Measurements from ENCODE around the gene HJURP.

HJURP gene

DNA sequence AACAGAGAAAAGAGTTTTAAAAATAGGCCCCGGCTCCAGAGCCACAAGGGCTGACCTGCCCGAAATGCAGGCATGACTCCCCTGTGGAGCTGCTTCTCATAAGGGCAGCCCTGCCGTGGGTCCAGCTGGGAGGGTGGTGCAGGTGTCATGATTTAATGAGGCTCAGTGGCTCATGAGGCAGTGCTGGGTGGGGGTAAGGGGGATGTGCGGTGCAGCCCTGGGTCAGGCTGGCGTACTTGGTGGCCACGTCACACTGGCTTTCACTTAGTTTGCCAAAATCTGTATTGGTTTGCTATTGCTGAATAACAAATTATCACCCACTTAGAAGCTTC, 33.6 kb downstream of the HJURP start:
- H3K4me3 ChIP-seq (ENCODE audit: extremely low read depth, insufficient read depth, low read length, poor library complexity, severe bottlenecking): no peak overlapping the region
- no peaks in the 10 kb centered on the region for H3K4me1 ChIP-seq (ENCODE audit: control insufficient read depth, insufficient read depth, low read length, poor library complexity, severe bottlenecking)
- no peaks in the 10 kb centered on the region for H3K36me3 ChIP-seq (ENCODE audit: control insufficient read depth, insufficient read depth, low read length)
- no peaks in the 10 kb centered on the region for H3K9me3 ChIP-seq (ENCODE audit: control insufficient read depth, low read length)
- 82 to 85% methylated on average over 3 of the region's 6 CpGs for WGBS, 2 experiments (ENCODE audit: insufficient coverage in 2 of 2)
- H3K27ac ChIP-seq (ENCODE audit: low read depth, low read length, severe bottlenecking): no peak overlapping the region

DNA sequence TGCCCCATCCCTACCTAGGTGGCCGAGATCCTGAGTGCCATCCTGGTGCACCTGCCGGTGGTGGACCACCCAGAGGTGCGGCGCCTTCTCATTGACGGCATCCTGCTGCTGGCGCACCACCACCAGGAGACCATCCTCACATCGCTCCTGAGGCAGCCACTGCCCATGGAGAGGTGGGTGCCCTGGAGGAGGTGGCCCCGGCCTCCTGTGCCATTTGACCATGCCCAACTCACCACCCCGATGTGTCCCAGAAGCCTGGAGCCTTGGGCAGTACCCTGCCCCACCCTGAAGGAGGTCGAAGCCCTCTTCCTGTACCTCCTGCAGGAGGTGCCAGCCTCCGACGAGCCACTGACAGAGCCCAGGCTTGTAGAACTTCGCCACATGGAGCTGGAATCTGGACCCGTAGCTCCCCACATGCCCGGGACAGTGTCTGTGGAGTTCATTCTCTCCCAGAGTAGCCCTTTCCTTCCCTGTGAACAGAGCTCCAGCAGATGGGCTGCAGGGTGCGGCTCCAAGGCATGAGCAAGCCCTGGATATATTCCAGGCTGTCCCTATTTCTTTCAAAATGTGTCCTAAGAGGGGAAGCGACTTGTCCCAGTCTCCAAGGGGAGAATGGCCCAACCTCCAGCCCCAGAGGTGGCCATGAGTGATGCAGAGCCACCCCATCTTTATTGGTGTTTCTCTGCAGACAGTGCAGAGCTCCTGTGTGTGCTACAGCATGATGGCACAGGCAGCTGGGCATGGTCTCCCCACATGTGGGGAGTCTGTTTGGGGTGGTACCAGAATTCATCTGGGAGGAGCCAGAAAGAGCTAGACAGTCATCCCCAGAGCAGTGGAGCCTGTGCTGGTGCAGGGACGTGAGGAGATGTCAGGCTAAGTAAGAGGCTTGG, 34.2 kb downstream of the HJURP start:
- 87 to 92% methylated on average over 15 to 16 of the region's 18 CpGs for WGBS, 2 experiments (ENCODE audit: insufficient coverage in 2 of 2)

DNA sequence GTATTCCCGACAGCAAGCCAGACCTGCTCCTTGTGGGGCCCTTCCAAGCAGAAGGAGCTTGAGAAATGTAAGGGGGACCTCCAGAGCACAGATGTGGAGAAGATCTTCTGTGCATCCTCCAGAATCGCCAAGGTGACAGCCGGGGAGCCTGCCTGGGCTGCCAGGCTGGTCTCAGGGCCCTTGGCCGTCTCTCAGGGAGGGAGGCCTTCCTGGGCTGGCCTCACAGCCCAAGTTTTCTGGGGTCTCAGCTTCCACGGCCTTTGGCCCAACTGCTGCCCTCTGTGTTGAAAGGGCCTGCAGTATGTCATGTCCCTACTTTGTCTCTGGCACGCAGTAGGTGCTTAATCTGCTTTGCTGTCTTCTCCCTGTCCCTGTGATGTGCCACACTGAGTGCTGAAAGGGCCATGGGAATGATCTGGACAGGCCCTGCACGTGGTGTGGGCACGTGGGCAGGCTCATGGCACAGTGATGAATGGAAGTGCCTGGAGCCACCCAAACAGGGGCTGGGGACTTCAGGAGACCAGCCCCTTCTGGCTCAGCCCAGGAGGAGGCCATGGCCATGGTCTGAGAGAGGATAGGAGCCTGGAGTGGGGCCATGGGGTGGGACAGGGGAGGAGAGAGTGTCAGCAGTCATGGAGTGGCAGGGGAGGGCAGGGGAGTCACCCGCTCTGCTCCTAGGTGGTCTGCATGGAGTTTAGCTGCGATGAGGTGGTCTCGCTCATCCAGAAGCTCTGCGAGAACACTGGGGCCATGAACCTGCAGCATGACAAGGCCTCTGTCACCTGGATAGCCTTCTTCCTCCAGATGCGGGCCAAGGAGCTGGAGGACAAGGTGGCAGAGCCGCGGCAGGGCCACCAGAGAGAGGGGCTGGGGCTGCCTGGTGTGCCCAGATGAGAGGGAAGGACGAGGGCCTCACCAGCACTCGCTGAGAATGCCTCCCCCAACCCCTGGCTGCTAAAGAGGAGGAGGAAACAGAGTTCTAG, 35.4 kb downstream of the HJURP start:
- Histone ChIP-seq H3K9me3 (ENCODE audit: control insufficient read depth, low read length) (no peaks in the 10 kb centered on the region), H3K36me3 (ENCODE audit: control insufficient read depth, insufficient read depth, low read length) (no peaks in the 10 kb centered on the region), H3K4me1 (ENCODE audit: control insufficient read depth, insufficient read depth, low read length, poor library complexity, severe bottlenecking) (no peaks in the 10 kb centered on the region), H3K27ac (ENCODE audit: low read depth, low read length, severe bottlenecking) (no peak overlapping the region), H3K4me3 (ENCODE audit: extremely low read depth, insufficient read depth, low read length, poor library complexity, severe bottlenecking) (no peak overlapping the region)
- WGBS, 2 experiments (ENCODE audit: insufficient coverage in 2 of 2): 77 to 81% methylated on average over 14 to 15 of the region's 17 CpGs

More for the DNA sequence above, 34.2 kb downstream of the HJURP start:
- Histone ChIP-seq H3K9me3 (ENCODE audit: control insufficient read depth, low read length) (no peaks in the 10 kb centered on the region), H3K36me3 (ENCODE audit: control insufficient read depth, insufficient read depth, low read length) (no peaks in the 10 kb centered on the region), H3K4me1 (ENCODE audit: control insufficient read depth, insufficient read depth, low read length, poor library complexity, severe bottlenecking) (no peaks in the 10 kb centered on the region), H3K27ac (ENCODE audit: low read depth, low read length, severe bottlenecking) (no peak overlapping the region), H3K4me3 (ENCODE audit: extremely low read depth, insufficient read depth, low read length, poor library complexity, severe bottlenecking) (no peak overlapping the region)

DNA sequence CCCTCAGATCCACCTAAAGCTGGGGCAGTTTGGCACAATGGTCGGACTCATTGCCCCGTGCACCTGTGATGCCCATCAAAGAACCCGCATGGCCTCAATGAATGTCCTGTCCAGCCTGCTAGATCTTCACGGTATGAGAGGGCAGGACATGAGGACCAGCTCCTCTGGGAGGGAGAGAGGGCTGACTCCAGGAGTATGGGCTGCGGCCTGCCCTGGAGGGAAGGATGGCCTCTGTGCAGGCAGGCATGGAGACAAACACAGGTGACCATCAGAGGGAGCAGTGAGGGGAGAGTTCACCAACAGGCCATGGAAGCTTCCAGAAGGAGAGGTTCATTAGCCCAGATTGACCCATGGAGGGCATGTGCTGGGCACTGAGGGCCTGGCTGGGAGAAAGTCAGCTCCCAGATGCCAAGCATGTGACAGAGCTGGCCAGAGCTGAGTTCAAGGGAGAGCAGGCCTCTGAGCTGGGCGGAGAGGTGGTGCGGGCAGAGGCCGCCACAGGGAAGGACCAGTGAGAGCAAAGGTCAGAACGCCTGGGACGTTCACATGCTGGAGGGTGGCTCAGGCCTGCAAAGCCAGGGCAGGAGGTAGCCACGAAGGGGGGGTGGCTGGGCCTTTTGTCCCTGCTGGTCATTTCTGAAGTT, 36.2 kb downstream of the HJURP start:
- Histone ChIP-seq H3K9me3 (ENCODE audit: control insufficient read depth, low read length) (no peaks in the 10 kb centered on the region), H3K4me3 (ENCODE audit: extremely low read depth, insufficient read depth, low read length, poor library complexity, severe bottlenecking) (no peak overlapping the region), H3K27ac (ENCODE audit: low read depth, low read length, severe bottlenecking) (no peak overlapping the region), H3K36me3 (ENCODE audit: control insufficient read depth, insufficient read depth, low read length) (no peaks in the 10 kb centered on the region), H3K4me1 (ENCODE audit: control insufficient read depth, insufficient read depth, low read length, poor library complexity, severe bottlenecking) (no peaks in the 10 kb centered on the region)
- 90 to 91% methylated on average over 11 of the region's 11 CpGs for WGBS, 2 experiments (ENCODE audit: insufficient coverage in 2 of 2)

DNA sequence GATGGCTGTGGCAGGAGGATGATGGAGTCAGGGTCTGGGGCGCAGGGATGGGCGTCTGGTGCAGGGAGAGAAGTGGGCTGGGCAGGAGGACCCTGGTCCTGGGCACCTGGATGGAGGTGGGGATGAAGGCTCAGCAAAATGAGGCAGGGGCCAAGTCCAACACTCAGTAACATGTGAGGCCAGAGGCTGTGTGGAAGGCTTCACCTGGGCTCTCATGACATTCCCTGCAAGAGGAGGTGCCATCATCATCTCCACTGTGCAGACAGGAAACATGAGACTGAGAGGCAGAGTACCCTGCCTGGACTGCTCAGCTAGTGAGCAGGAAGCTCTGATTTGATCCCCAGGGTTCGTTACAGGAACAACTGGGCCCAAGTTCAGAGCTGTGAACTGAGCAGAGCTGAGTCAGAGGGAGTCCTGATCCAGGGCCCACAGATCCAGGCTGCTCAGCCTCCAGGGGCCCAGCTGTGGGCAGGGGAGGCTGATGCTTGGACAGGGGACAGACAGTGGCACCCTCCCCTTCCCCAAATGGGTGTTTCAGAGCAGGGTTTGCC, 36.9 kb downstream of the HJURP start:
- WGBS, 2 experiments (ENCODE audit: insufficient coverage in 2 of 2): 83 to 90% methylated on average over 3 of the region's 3 CpGs
- no peak overlapping the region for H3K27ac ChIP-seq (ENCODE audit: low read depth, low read length, severe bottlenecking)
- H3K4me1 ChIP-seq (ENCODE audit: control insufficient read depth, insufficient read depth, low read length, poor library complexity, severe bottlenecking): no peaks in the 10 kb centered on the region
- no peaks in the 10 kb centered on the region for H3K36me3 ChIP-seq (ENCODE audit: control insufficient read depth, insufficient read depth, low read length)
- H3K9me3 ChIP-seq (ENCODE audit: control insufficient read depth, low read length): no peaks in the 10 kb centered on the region
- no peak overlapping the region for H3K4me3 ChIP-seq (ENCODE audit: extremely low read depth, insufficient read depth, low read length, poor library complexity, severe bottlenecking)

DNA sequence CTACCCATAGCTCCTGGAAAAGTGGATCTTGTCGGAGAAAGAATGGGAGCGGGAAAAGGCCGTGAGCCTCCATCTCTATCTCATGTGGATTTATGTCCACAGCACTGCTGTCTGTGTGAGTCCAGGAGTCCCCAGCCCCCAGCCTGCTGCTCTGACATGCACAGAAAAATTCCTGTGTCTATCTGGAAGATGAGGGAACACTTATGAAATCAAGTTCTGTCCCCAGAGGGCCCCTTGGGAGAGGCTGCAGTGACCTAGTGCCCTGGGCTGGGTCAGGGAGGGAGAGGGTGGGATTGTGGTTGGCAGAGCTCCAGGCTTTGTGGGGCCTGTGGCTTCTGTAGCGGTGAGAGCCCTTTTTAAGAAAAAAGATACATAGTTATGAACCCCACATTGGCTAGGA, 37.6 kb downstream of the HJURP start:
- 100% methylated on average over 3 of the region's 4 CpGs; no CpG with 5 or more reads in 1 of the 2 experiments for WGBS, 2 experiments (ENCODE audit: insufficient coverage in 2 of 2)
- no peak overlapping the region for H3K27ac ChIP-seq (ENCODE audit: low read depth, low read length, severe bottlenecking)

DNA sequence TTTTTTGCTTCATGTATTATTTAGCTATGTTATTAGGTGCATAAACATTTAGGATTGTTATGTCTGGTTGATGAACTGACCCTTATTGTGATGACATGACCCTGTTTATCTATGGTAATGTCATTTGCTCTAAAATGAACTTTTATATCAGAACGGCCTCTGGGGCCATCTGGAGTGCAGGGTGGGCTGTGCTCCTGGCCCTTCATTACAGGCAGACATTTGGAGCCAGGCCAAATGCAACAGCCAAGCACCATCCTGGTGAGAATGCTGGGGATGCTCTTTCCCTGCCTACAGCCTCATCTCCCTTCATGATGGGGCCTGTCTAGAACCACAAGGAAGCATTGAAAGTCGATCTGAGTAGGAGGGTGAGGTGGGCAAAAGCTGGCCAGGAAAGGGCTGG, 38.0 kb downstream of the HJURP start:
- no peak overlapping the region for H3K4me3 ChIP-seq (ENCODE audit: extremely low read depth, insufficient read depth, low read length, poor library complexity, severe bottlenecking)
- H3K36me3 ChIP-seq (ENCODE audit: control insufficient read depth, insufficient read depth, low read length): no peaks in the 10 kb centered on the region
- no peaks in the 10 kb centered on the region for H3K9me3 ChIP-seq (ENCODE audit: control insufficient read depth, low read length)
- H3K27ac ChIP-seq (ENCODE audit: low read depth, low read length, severe bottlenecking): no peak overlapping the region
- WGBS, 2 experiments (ENCODE audit: insufficient coverage in 2 of 2): 86 to 88% methylated on average over 1 of the region's 2 CpGs
- H3K4me1 ChIP-seq (ENCODE audit: control insufficient read depth, insufficient read depth, low read length, poor library complexity, severe bottlenecking): no peaks in the 10 kb centered on the region

More for the DNA sequence above, 37.6 kb downstream of the HJURP start:
- H3K9me3 ChIP-seq (ENCODE audit: control insufficient read depth, low read length): no peaks in the 10 kb centered on the region
- H3K4me1 ChIP-seq (ENCODE audit: control insufficient read depth, insufficient read depth, low read length, poor library complexity, severe bottlenecking): no peaks in the 10 kb centered on the region
- no peaks in the 10 kb centered on the region for H3K36me3 ChIP-seq (ENCODE audit: control insufficient read depth, insufficient read depth, low read length)
- H3K4me3 ChIP-seq (ENCODE audit: extremely low read depth, insufficient read depth, low read length, poor library complexity, severe bottlenecking): no peak overlapping the region

DNA sequence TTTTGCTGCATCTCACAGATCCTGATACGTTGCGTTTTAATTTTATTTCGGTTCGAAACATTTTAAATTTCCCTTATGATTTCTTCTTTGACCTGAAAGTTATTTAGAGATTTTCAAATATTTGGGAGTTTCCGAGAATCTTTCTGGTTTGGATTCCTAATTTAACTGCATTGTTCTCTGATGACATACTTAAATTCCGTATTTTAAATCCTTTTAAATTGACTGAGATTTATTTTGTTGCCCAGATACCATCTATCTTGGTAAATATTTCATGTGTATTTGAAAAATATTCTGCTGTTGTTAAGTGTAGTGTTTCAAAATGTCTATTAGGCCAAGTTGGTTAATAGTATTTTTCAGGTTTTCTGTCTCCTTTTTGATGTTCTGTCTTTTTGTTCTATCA, 38.5 kb downstream of the HJURP start:
- 100% methylated on average over 1 of the region's 6 CpGs; no CpG with 5 or more reads in 1 of the 2 experiments for WGBS, 2 experiments (ENCODE audit: insufficient coverage in 2 of 2)
- H3K27ac ChIP-seq (ENCODE audit: low read depth, low read length, severe bottlenecking): no peak overlapping the region
- H3K4me1 ChIP-seq (ENCODE audit: control insufficient read depth, insufficient read depth, low read length, poor library complexity, severe bottlenecking): no peaks in the 10 kb centered on the region
- H3K36me3 ChIP-seq (ENCODE audit: control insufficient read depth, insufficient read depth, low read length): no peaks in the 10 kb centered on the region
- H3K4me3 ChIP-seq (ENCODE audit: extremely low read depth, insufficient read depth, low read length, poor library complexity, severe bottlenecking): no peak overlapping the region
- no peaks in the 10 kb centered on the region for H3K9me3 ChIP-seq (ENCODE audit: control insufficient read depth, low read length)

DNA sequence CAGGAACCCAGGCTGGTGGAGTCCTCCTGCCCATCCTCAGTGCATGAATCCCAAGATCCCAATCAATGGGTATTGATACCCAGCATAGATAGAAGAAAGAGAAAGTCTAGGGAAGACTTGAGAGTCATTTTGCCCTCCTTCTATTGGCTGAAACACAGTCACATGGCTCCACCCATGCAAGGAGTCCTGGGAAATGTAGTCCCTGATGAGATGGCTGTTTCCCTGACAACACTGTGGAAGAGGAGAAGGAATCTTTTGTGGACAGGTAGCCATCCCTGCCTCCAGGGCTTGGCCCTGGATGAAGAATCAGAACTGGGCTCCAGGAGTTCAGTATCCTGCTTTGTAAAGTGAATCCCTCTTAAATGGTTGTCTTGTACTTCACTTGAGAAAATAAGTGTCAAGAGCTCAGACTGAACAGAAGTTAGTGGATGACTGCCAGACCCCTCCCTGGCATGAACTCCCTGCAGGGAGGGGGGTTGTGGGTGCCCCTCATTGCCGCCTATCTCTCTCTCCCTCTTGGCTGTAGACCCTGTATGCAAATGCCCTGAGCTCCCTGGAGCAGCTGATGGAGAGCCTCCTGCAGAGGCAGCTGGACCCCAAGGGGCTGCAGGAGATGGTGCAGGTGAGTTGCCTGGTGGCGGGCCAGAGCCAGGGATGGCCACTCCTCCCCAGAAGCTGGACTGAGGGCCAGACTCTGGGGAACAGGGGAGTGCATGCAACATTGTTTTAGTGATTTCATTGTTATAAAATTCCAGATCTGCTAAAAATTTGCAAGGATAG, 40.1 kb downstream of the HJURP start:
- Histone ChIP-seq H3K4me3 (ENCODE audit: extremely low read depth, insufficient read depth, low read length, poor library complexity, severe bottlenecking) (no peak overlapping the region), H3K36me3 (ENCODE audit: control insufficient read depth, insufficient read depth, low read length) (no peaks in the 10 kb centered on the region), H3K9me3 (ENCODE audit: control insufficient read depth, low read length) (no peaks in the 10 kb centered on the region), H3K27ac (ENCODE audit: low read depth, low read length, severe bottlenecking) (no peak overlapping the region), H3K4me1 (ENCODE audit: control insufficient read depth, insufficient read depth, low read length, poor library complexity, severe bottlenecking) (no peaks in the 10 kb centered on the region)
- WGBS, 2 experiments (ENCODE audit: insufficient coverage in 2 of 2): 79 to 100% methylated on average over 1 to 2 of the region's 2 CpGs

All from mesodermal cell (in vitro differentiated cells).